ENCODE measurements around the gene POLRMT.

- no peak for TF ChIP-seq CTCF (IDR thresholded peaks at IDR 0.05)
- TF ChIP-seq POLR2A (IDR thresholded peaks at IDR 0.05), result no peak
- TF ChIP-seq POLR2AphosphoS5 (IDR thresholded peaks at IDR 0.05), result no peak
Observed at GRCh38 chr19:601790-602189, 31.5 kb downstream of the POLRMT start.

Data from prostate gland (tissue), 2 donors.